K562 (cell line): ENCODE measurements around the gene EGFL7. TPM values are rescaled to one million over a fixed set of nuclear protein-coding genes. Genes with fewer than 3 reads are reported as not detected.
A peak's percentile ranks its signal among the peaks of the same experiment; 100 is the strongest.

Experiments used
- EZH2 ChIP-seq: IDR thresholded peaks from 2 replicates; pipeline ENCODE4 v1.6.1; 2012; ENCODE audit warnings: low read depth, mild to moderate bottlenecking, inconsistent platforms, low read length, borderline replicate concordance
- HDAC1 ChIP-seq, 2 experiments: fragments of 450-650 bp; IDR thresholded peaks; 2 replicates each; pipeline ENCODE4 v1.6.1; 2016 to 2017; ENCODE audit warnings: inconsistent platforms in 1 of 2, mild to moderate bottlenecking in 1 of 2, moderate library complexity in 1 of 2
- LCOR ChIP-seq: sonication (generic); formaldehyde crosslinking; IDR thresholded peaks from 2 replicates; pipeline ENCODE4 v1.8.0; 2022; ENCODE audit warnings: mild to moderate bottlenecking, missing genetic modification reagents
- MAZ ChIP-seq, 2 experiments: fragments of 450-650 bp in 1 of 2; sonication (generic) in 1 of 2; formaldehyde crosslinking; IDR thresholded peaks in 1 of 2; conservative IDR thresholded peaks in 1 of 2; 2 replicates each; pipeline versions ENCODE4 v1.4.0 to v1.5.0; 2020; ENCODE audit warnings: mild to moderate bottlenecking in 1 of 2, missing genetic modification reagents in 1 of 2
- MCM5 ChIP-seq: fragments of 450-650 bp; IDR thresholded peaks from 2 replicates; pipeline ENCODE4 v1.6.1; 2016; ENCODE audit warnings: low read depth
- NR2C2 ChIP-seq, 2 experiments: fragments of 200-800 bp in 1 of 2; sonication (Bioruptor generic) in 1 of 2; sonication (generic) in 1 of 2; formaldehyde crosslinking in 1 of 2; IDR thresholded peaks; 2 replicates each; pipeline versions ENCODE4 v1.6.1 to v1.8.0; 2016 to 2022; ENCODE audit warnings: mild to moderate bottlenecking in 1 of 2, missing compliant biosample characterization in 1 of 2, missing genetic modification characterization in 1 of 2, missing genetic modification reagents in 1 of 2
- PKNOX1 ChIP-seq: fragments of 450-650 bp; IDR thresholded peaks from 2 replicates; pipeline ENCODE4 v1.6.1; 2016
- RBM34 ChIP-seq: fragments of 200-400 bp; formaldehyde crosslinking; IDR thresholded peaks from 2 replicates; pipeline ENCODE4 v1.6.1; 2018; ENCODE audit warnings: low read length, borderline replicate concordance; ENCODE audit not compliant: insufficient read depth
- SAFB ChIP-seq: fragments of 200-400 bp; formaldehyde crosslinking; IDR thresholded peaks from 2 replicates; pipeline ENCODE4 v1.6.1; 2017; ENCODE audit warnings: low read depth, low read length, borderline replicate concordance
- TCFL5 ChIP-seq: fragments of 250-450 bp; sonication (Bioruptor Pico); conservative IDR thresholded peaks from 2 replicates; pipeline ENCODE4 v1.6.1; 2021; ENCODE audit warnings: mild to moderate bottlenecking, moderate library complexity, matching md5 sums
- U2AF1 ChIP-seq: fragments of 200-400 bp; formaldehyde crosslinking; optimal IDR thresholded peaks from 2 replicates; pipeline ENCODE3; 2017; ENCODE audit warnings: mild to moderate bottlenecking, low read depth, low read length, moderate library complexity
- ZNF398 ChIP-seq: fragments of 250-450 bp; sonication (Bioruptor Pico); IDR thresholded peaks from 2 replicates; pipeline ENCODE4 v1.8.0; 2021; ENCODE audit warnings: moderate library complexity, mild to moderate bottlenecking, inconsistent platforms
- polyA plus RNA-seq, 8 experiments: library from polyadenylated mRNA; depleted of rRNA in 4 of 8; stranded (reverse) in 5 of 8; unstranded in 3 of 8; fragments of >200 nt; fragmentation: Nextera tagmentation in 2 of 8; fragmentation: Illumina TruSeq in 1 of 8; extraction: Ambion mirVana in 2 of 8; extraction: Trizol in 1 of 8; gene quantifications; 2 replicates each; pipeline versions ENCODE4 v1.2.1 to v1.2.3, GENCODE V29; 2011 to 2014; ENCODE audit warnings: inconsistent platforms in 1 of 8, missing spikeins in 1 of 8
- total RNA-seq, 7 experiments: library from RNA; depleted of rRNA in 6 of 7; stranded (reverse); fragments of >200 nt in 6 of 7; fragmentation: Illumina TruSeq in 2 of 7; extraction: Trizol in 2 of 7; gene quantifications; 2 replicates each; pipeline versions ENCODE4 v1.2.1 to v1.2.3, GENCODE V29; 2011 to 2021; ENCODE audit warnings: low replicate concordance in 1 of 7
- TF ChIP-seq, protein P1 (sequence below): fragments of 250-450 bp; sonication (Bioruptor Pico); IDR thresholded peaks from 2 replicates; pipeline ENCODE4 v1.4.0; 2020; ENCODE audit warnings: mild to moderate bottlenecking, moderate library complexity
- TF ChIP-seq, protein P2 (sequence below): fragments of 450-650 bp; IDR thresholded peaks from 2 replicates; pipeline ENCODE4 v1.6.1; 2018; ENCODE audit warnings: mild to moderate bottlenecking, low read depth; ENCODE audit not compliant: partially characterized antibody
- TF ChIP-seq, protein P3 (sequence below): fragments of 450-650 bp; IDR thresholded peaks from 2 replicates; pipeline ENCODE4 v1.7.1; 2018; ENCODE audit warnings: mild to moderate bottlenecking, low read depth; ENCODE audit not compliant: partially characterized antibody

EGFL7 gene
- total and polyA plus RNA-seq, 9 of the 15 experiments (the other 6 are each of a cell fraction or from before 2014, with no cell fraction given) = 1.5 to 286 (median 55.5) TPM

DNA sequence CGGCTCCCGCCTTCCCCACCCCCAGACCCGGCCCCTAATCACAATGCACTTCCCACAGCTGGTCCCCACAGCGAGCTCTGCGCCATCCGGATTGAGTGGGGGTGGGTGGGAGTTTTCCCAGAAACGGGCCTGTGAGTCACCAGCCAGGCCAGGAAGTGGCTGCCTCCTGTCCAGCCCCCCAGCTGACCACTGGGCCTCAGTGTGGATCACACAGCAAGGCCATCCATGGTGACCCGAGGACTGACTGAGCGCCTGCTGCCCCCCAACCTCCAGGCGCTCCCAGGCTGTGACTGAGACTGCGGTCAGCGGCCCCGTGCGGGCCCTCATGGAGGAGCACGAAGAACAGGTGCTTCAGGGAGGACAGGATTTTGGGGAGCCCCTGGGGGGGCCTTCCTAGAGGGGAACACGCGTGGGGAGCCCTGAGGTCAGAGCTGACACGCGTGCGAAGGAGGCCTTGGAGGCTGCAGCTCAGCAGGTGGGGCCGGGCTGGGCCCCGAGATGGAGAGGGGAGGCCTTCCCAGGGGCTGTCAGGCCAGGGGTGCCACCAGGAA lies 48.3 kb upstream of the EGFL7 start (continued):
- TF ChIP-seq, protein P1, sequence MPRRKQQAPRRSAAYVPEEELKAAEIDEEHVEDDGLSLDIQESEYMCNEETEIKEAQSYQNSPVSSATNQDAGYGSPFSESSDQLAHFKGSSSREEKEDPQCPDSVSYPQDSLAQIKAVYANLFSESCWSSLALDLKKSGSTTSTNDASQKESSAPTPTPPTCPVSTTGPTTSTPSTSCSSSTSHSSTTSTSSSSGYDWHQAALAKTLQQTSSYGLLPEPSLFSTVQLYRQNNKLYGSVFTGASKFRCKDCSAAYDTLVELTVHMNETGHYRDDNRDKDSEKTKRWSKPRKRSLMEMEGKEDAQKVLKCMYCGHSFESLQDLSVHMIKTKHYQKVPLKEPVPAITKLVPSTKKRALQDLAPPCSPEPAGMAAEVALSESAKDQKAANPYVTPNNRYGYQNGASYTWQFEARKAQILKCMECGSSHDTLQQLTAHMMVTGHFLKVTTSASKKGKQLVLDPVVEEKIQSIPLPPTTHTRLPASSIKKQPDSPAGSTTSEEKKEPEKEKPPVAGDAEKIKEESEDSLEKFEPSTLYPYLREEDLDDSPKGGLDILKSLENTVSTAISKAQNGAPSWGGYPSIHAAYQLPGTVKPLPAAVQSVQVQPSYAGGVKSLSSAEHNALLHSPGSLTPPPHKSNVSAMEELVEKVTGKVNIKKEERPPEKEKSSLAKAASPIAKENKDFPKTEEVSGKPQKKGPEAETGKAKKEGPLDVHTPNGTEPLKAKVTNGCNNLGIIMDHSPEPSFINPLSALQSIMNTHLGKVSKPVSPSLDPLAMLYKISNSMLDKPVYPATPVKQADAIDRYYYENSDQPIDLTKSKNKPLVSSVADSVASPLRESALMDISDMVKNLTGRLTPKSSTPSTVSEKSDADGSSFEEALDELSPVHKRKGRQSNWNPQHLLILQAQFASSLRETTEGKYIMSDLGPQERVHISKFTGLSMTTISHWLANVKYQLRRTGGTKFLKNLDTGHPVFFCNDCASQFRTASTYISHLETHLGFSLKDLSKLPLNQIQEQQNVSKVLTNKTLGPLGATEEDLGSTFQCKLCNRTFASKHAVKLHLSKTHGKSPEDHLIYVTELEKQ = no peak
- TF ChIP-seq SAFB = no peak
- no peak for TF ChIP-seq TCFL5
- TF ChIP-seq PKNOX1 = no peak
- TF ChIP-seq MCM5 = no peak
- TF ChIP-seq, protein P2, sequence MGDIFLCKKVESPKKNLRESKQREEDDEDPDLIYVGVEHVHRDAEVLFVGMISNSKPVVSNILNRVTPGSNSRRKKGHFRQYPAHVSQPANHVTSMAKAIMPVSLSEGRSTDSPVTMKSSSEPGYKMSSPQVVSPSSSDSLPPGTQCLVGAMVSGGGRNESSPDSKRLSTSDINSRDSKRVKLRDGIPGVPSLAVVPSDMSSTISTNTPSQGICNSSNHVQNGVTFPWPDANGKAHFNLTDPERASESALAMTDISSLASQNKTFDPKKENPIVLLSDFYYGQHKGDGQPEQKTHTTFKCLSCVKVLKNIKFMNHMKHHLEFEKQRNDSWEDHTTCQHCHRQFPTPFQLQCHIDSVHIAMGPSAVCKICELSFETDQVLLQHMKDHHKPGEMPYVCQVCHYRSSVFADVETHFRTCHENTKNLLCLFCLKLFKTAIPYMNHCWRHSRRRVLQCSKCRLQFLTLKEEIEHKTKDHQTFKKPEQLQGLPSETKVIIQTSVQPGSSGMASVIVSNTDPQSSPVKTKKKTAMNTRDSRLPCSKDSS = no peak
- TF ChIP-seq EZH2 = no peak
- TF ChIP-seq NR2C2 (CRISPR knock-in tag; IDR thresholded peaks at IDR 0.05) = no peak
- peak; percentile 62; the same call in 1 of the 2 replicates for TF ChIP-seq NR2C2 (tag; IDR thresholded peaks at IDR 0.05)
- no peak for TF ChIP-seq U2AF1
- TF ChIP-seq MAZ (CRISPR knock-in tag; conservative IDR thresholded peaks at IDR 0.05 in 1 of 2, IDR thresholded peaks at IDR 0.05 in 1 of 2) = peak; percentile 36 to 68; a peak in 2 of 4 replicates
- no peak for TF ChIP-seq LCOR (CRISPR knock-in tag)
- no peak for TF ChIP-seq RBM34
- peak in 1 of 2 experiments; percentile 72; a peak in 2 of 4 replicates for TF ChIP-seq HDAC1 (IDR thresholded peaks at IDR 0.05)
- TF ChIP-seq ZNF398 = no peak
- TF ChIP-seq, protein P3, sequence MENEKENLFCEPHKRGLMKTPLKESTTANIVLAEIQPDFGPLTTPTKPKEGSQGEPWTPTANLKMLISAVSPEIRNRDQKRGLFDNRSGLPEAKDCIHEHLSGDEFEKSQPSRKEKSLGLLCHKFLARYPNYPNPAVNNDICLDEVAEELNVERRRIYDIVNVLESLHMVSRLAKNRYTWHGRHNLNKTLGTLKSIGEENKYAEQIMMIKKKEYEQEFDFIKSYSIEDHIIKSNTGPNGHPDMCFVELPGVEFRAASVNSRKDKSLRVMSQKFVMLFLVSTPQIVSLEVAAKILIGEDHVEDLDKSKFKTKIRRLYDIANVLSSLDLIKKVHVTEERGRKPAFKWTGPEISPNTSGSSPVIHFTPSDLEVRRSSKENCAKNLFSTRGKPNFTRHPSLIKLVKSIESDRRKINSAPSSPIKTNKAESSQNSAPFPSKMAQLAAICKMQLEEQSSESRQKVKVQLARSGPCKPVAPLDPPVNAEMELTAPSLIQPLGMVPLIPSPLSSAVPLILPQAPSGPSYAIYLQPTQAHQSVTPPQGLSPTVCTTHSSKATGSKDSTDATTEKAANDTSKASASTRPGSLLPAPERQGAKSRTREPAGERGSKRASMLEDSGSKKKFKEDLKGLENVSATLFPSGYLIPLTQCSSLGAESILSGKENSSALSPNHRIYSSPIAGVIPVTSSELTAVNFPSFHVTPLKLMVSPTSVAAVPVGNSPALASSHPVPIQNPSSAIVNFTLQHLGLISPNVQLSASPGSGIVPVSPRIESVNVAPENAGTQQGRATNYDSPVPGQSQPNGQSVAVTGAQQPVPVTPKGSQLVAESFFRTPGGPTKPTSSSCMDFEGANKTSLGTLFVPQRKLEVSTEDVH = no peak
